HG03439 (cell line): Measurements from ENCODE around the gene KCMF1.

Experiments
- ATAC-seq: cut with Tn5 transposase; IDR thresholded peaks from one replicate; pipeline ENCODE4 v1.9.1; 2021; ENCODE audit warnings: mild to moderate bottlenecking, moderate library complexity; ENCODE audit not compliant: unreplicated experiment

KCMF1 gene

GRCh38 chr2:85077859-85078419 is 107.0 kb downstream of the KCMF1 start:
- ATAC-seq, result no peak

DNA sequence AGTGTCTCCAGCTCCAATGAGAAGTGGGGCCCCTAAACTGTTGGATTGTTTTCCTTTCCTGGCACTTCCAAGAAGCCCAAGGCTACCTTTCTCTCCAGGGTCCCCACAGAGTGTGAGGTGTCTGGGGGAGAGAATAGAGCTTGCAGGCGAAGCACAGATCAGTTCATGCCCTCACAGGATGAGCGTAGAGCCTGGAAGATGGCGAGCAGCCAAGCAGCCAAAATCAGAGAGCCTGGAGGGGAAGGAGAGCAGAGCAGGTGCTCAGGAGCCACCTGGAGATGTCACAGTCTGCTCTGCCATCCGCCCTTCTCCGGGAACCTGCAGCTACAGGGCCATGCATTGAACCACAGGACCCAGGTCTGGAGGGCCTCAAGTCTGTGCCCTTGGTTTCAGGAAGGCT is 107.6 kb downstream of the KCMF1 start:
- no peak for ATAC-seq

GRCh38 chr2:85083092-85083491 is 112.1 kb downstream of the KCMF1 start:
- ATAC-seq, result no peak

- no peak for ATAC-seq
Observed at GRCh38 chr2:85085563-85085962, 114.6 kb downstream of the KCMF1 start.

DNA sequence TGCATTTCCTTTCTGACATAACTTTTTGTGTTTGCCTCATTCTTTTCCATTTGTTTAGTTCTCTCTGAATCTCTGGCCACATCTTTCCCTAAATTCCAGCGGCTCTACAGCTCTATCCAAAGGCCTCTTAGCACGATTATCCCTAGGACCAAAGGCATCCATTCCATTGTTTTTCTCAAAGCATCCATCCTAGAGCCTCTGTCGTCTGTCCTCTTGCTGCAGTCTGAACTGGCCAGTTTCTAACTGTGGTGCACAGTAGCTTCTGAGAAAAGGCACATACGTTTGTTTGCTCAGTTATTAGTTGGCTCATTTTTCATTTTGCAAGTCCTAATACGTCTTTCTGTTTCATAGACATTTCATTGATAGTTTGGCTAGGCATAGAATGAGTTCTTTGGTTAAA is 116.6 kb downstream of the KCMF1 start:
- no peak for ATAC-seq

GRCh38 chr2:85088921-85089320 is 118.0 kb downstream of the KCMF1 start:
- no peak for ATAC-seq

GRCh38 chr2:85089585-85089984 is 118.6 kb downstream of the KCMF1 start:
- ATAC-seq, result no peak

- ATAC-seq, result no peak
Observed at GRCh38 chr2:85091838-85092237, 120.9 kb downstream of the KCMF1 start.

- ATAC-seq, result no peak
Observed at GRCh38 chr2:85095094-85095493, 124.1 kb downstream of the KCMF1 start.

DNA sequence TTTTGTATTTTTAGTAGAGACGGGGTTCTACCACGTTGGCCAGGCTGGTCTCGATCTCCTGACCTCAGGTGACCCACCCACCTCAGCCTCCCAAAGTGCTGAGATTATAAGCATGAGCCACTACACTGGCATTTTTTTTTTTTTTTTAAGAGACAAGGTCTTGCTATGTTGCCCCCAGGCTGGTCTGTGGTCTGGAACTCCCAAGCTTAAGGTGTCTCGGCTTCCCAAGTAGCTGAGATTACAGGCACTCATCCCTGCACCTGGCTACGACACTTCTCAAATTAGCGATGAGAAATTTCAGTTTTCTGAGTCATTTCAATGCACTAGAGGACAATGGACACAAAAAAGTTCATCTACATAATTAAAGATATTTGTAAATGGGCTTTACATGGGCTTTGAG is 125.7 kb downstream of the KCMF1 start:
- no peak for ATAC-seq

GRCh38 chr2:85104228-85104627 is 133.3 kb downstream of the KCMF1 start:
- ATAC-seq, result no peak

- no peak for ATAC-seq
Observed at GRCh38 chr2:85106489-85107180, 135.7 kb downstream of the KCMF1 start.
